Amniotic epithelial cell (primary cell): ENCODE data around the gene RAB41.
A peak's percentile ranks its signal among the peaks of the same experiment; 100 is the strongest.
"Not testable (repeated sequence)": the region's sequence is repeated elsewhere in the genome, so short reads cannot be mapped to it uniquely, and the experiment has no call there.

Experiments
- DNase-seq: peaks from one replicate; pipeline ENCODE4 v3.0.0-alpha.2; 2010; ENCODE audit warnings: low read depth

The RAB41 gene

GRCh38 chrX:70281951-70282350, at the start of gene RAB41:
TSS of gene RAB41 (plus strand) at chrX:70282172. CDS start at chrX:70282218, 46 bp downstream.
- no peak for DNase-seq

DNA sequence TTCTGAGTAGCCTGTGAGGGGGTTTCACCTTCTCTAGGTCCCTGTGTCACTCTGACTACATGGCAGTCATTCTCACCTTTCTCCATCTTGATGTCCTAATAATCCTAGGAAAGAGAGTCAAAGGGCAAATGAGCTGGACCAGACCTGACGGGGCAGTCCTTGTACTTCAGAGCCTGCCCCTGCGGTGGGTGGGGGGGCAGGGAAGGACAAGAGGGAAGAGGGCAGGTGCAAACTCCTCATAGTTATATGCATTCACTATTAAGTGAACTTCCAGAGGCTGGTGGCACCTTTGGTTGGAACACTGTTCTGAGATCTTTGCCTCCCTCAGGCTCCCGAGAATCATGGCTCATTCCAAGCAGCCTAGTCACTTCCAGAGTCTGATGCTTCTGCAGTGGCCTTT, 47.6 kb upstream of the RAB41 start, which contains the start of gene AWAT1:
TSS of gene AWAT1 (plus strand) at position 301 of the 400 bp plus-strand sequence. CDS start at position 342, 41 bp downstream.
- DNase-seq, result no peak

DNA sequence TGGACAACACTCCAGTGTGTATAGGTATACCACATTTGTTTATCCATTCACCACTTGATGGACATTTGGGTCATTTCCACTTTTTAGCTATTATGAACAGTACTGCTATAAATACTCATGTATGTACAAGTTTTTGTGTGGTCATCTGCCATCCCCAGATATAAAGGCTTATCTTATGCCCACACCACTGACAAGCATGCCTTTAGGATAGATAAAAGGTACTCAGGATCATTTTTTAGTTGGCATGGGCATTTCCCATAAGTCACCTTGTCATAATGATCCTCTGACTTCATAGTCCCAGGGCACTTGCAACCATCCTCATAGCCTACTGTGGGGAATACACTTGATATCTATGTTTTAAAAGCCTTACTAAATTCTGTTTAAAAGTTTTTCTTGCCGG, 41.2 kb upstream of the RAB41 start:
- no peak for DNase-seq

GRCh38 chrX:70241501-70241900, 40.5 kb upstream of the RAB41 start:
- DNase-seq, result no peak

GRCh38 chrX:70243601-70244000, 38.4 kb upstream of the RAB41 start:
- not testable (repeated sequence) for DNase-seq

DNA sequence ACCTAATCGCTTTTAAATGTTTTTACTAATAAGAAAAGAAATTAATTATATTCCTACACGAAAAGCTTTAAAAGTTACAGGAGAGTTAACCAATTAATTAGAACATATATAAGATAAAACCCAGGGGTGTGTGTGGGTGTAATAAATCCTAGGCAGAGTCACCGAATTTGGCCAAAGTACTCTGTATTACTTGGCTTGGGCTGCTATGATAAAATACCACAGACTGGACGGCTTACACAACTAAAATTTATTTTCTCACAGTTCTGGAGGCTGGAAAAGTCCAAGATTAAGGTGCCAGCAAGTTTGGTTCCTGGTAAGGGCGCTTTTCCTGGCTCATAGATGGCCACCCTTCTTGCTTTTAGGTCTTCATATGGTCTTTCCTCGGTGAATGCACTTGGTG, 37.1 kb upstream of the RAB41 start:
- no peak for DNase-seq

DNA sequence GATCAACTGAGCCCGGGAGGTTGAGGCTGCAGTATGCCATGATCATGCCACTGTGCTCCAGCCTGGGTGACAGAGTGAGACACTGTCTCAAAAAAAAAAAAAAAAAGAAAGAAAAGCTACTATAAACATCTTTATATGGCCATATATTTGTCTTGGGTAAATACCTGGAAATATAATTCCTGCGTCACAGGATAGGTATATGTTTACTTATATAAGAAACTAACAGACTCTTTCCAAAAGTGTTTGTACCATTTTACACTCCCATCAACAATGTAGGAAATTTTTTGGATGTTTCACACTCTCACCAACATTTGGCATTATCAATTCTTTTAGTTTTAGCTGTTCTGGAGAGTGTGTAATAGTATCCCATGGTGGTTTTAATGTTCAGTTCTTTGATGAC, 34.7 kb upstream of the RAB41 start:
- DNase-seq, result no peak

- no peak for DNase-seq
These were observed 29.5 kb upstream of the RAB41 start for GRCh38 chrX:70252491-70252890.

DNA sequence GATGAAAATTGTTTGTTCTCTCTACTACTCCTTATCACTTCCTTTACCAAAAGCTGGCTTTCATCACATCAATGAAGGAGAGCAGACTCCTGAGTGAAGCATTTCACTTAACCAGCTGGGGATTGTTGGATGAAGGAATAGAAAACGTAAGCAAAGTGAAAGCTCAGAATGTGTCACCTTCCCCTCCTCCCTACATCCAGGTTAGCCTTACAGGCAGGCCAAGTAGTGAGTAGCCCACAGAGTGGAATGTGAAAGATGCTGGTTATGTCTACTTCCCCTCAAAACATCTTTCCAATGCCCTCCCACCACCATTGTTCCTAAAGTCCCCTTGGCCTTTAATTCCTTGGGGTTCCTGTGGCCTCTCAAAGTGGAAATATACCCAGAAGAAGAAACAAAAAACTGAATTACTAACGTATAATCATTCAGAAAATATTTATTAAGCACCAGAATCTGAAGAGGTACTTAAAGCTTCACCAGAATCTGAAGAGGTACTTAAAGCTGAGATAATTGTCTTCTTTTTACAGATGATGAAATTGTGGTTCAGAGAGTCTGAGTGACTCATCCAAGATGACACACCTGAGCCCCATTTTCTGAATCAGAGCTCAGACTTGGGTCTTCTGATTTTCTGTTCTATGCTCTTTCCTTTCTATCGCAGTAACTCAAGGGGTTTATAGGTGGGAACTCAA, 28.5 kb upstream of the RAB41 start:
- DNase-seq, result no peak

GRCh38 chrX:70254063-70254400, 27.9 kb upstream of the RAB41 start:
- DNase-seq, result no peak

DNA sequence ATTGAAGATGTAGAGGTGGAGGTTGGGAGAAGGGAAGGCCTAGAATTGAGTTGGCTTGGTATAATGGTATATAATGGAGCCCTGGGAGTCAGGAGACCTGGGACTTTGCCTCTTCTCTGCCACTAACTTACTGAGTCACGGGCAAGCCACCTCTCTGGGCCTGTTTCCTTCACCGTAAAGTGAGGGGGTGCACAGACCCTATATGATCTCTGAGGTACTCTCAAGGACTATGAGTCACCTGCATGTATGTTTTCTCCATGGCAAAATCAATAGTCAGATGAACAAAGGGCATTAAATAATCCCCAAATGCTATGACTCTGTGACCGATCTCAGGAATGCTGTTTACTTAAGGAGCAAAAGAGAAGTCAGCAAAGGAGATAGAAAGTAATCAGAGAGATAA, 27.1 kb upstream of the RAB41 start:
- DNase-seq, result no peak

DNA sequence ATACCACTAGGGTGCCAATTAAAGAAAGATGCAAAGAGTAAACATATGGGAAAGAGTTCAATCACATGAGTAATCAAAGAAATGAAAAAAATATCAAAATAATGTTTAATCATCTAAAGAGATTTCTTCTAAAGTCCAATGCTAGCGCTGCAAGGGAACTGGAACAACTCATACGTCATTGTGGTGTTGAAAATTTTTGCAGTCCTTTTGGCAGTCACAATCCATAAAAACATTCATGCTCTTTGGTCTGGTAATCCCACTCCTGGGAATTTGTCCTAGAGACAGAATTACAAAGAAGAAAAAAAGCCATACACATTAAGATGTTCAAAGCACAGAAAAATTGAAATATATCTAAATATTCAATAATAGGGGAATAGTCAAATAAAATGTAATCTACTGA, 26.5 kb upstream of the RAB41 start:
- DNase-seq, result no peak

DNA sequence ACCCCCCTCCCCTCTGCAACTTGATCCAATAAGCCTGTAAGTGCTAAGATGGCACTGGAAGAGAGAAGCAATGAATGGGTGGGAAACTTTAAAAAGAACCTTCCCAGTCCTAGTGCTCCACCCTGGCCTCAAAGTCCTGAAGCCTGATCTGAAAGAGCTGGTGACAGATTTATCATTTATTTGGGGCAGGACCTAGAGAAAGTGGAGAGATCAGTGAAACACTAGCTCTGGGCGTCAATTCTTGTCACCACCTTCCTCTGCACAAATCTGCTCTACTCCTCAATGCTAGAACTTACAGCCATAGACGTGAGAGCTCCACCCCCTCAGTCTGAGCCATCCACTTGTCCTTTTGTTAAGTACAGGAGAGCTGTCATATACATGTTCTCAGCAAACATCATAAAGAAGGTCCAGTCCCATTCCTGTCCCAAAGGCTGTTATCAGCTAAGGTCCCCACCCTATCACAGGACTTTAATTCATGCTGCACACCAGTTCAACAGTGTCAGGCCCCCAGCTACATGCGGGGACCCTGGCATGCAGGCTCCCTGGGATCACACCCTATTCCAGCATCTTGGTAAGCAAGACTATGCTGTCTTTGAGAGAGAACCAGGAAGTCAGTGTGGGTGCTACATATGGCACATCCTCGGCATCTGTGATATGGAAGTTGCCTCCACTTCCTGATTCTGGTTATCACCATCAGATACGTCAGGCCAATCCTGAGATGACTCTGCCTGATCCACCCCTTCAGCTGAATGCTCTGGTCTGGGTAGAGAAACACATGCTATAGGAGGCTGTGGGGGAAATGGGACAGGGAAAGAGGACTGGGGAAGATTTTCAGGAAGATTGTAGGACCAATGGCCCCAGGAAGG, 24.3 kb upstream of the RAB41 start:
- no peak for DNase-seq

DNA sequence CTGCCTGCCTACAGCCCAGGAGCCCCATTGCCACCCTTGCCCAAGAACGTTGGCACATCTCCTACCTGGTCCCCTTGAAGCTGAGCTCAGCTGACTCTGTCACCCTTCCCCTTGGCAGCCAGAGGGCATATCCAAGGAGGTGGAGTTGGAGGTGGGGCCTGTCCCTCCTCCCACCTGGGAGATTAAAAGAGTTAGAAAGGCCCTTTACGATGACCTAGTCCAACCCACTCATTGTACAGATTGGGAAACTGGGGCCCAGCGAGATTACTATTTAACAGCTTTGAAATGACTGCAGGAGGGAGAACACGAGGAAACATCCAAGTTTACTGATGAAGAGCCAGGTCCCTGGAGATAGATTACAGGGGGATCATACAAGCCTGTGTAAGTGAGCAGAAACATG, 21.9 kb upstream of the RAB41 start, which contains the start of gene P2RY4:
TSS of gene P2RY4 (minus strand) at position 101 of the 400 bp plus-strand sequence. CDS start 580 bp downstream, outside the sequence.
- no peak for DNase-seq

GRCh38 chrX:70262952-70263567, 18.9 kb upstream of the RAB41 start:
- DNase-seq, result peak; percentile 21

GRCh38 chrX:70264784-70265183, 17.2 kb upstream of the RAB41 start:
- peak; percentile 46 for DNase-seq

GRCh38 chrX:70268034-70268433, 13.9 kb upstream of the RAB41 start, which contains the start of gene ARR3:
TSS of gene ARR3 (plus strand) at chrX:70268334. CDS start at chrX:70269386, 1,052 bp downstream.
- DNase-seq, result no peak

- not testable (repeated sequence) for DNase-seq
These were observed 7.9 kb upstream of the RAB41 start for GRCh38 chrX:70274029-70274428.

GRCh38 chrX:70279081-70279480, 2.9 kb upstream of the RAB41 start:
- no peak for DNase-seq

DNA sequence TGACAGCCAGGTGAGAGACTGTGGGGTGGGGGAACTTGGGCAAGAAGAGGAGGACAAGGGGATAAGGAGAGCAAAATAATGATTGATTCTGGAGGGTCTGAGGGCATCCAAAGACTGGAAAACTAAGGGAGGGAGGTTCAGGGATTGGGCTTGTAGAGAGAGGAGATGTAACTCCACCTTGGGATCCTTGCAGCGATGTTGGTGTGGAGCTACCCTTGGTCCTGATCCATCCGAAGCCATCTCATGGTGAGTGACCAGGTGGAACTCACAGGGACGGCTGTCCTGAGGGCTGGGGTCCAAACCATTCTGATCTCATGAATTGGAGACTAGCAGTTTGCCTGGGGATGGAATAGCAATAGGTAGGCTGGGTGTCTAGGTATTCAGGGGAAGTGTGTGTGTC, 1.4 kb upstream of the RAB41 start:
- DNase-seq, result no peak

DNA sequence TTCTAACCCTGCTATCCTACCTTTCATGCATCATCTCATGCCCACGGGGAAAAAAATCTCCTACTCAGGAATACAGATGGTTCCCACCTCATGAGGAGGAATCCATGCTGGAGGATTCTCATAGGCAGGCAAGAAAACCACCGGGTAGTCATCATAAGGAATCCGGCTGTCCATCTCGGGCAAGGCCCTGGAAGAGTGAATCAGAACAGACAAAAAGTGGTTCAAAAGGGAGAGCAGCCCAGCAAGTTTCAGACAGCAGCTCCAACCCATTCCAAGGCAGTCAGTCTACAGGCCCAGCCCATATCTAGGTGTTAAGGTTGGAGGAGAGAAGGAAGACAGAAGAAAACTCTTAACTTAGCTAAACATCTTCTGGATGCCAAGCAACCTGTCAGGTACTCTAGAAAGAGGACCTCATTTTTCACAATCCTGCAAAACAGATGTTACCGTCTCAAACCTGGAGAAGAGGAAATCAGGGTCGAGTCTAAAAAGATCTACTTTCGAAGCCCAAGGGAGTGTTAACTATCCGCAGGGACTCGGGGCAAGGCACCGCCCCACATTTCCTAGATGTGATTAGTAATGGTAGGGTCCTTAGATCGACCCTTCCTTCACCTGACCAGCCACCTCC, 7.3 kb downstream of the RAB41 start:
- peak; percentile 21 for DNase-seq
